GM21825 (cell line): ENCODE data around the gene VTI1A.
A peak's percentile ranks its signal among the peaks of the same experiment; 100 is the strongest.

Experiments
- ATAC-seq: cut with Tn5 transposase; IDR thresholded peaks from one replicate; pipeline ENCODE4 v1.9.1; 2021; ENCODE audit warnings: mild to moderate bottlenecking, moderate library complexity; ENCODE audit not compliant: unreplicated experiment

The VTI1A gene

DNA sequence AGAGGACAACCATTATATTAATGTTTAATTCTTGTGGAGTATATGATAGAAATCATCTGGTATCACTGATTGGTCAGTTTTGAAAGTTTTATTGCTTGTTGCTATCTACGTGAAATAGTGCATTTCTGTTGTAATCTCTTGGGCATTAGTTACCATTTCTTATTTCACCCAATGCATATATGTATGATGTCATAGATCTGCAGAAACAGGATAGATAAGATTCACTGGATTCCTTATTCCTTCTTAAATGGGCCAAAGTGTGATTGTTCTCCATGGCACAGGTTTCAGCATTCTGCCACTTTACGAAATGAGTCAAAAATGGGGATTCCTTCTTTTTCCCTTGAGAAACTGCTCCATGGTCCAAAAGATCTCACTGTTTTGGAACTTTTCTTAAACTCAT is 56.6 kb downstream of the VTI1A start:
- no peak for ATAC-seq

GRCh38 chr10:112507046-112507445 is 60.0 kb downstream of the VTI1A start:
- no peak for ATAC-seq

GRCh38 chr10:112507988-112508387 is 61.0 kb downstream of the VTI1A start:
- ATAC-seq: no peak

GRCh38 chr10:112509558-112510291 is 62.7 kb downstream of the VTI1A start:
- no peak for ATAC-seq

DNA sequence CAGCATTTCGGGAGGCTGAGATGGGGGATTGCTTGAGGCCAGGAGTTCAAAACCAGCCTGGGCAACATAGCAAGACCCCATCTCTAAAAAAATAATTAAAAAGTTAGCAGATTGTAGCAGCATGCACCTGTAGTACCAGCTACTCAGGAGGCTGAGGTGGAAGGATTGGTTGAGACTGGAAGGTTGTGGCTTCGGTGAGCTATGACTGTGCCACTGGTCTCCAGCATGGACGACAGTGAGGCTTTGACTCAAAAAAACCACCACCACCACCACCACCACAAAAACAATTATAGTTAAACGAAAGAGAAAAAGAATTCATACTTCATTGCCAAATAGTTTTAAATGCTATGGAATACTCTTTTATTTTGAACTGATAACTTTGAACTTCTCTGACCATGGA is 63.4 kb downstream of the VTI1A start:
- ATAC-seq: no peak

- no peak for ATAC-seq
These were observed 65.3 kb downstream of the VTI1A start for GRCh38 chr10:112512294-112512693.

DNA sequence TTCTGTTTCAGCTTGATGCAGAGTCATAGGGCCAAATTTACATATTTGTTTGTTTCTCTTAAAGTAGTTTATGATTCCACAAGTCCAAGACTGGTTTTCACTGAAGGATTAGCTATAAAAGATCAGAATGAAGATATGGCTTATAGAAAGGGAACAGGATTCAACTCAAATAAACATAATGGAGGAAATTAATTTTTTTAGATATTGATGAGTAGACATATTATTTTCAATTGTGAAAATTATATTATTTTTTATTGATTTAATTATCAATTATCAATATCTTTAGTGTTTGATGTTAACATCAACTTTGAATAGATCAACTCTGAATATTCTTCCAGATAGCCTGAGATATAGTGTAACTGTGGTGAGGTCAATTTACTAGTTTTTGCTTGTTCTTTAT is 68.1 kb downstream of the VTI1A start:
- ATAC-seq: no peak

- no peak for ATAC-seq
These were observed 68.8 kb downstream of the VTI1A start for GRCh38 chr10:112515852-112516251.

DNA sequence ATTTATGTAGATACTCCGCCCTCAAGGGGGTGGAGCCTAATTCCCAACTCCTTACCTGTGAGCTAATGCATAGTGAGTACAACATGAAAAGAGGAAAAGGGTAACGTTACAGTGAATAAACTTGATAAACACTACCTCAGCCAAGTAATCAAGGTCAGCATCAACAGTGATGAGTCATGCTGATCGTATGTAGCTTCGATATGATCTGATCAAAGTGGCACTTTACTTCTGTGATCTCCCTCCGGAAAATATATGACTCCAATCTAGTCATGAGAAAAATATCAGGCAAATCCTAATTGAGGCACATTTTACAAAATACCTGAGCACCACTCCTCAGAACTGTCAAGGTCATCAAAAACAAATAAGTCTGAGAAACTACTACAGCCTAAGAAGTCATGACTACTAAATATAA is 70.4 kb downstream of the VTI1A start:
- no peak for ATAC-seq

GRCh38 chr10:112519133-112519761 is 72.2 kb downstream of the VTI1A start:
- no peak for ATAC-seq

GRCh38 chr10:112520914-112521313 is 73.9 kb downstream of the VTI1A start:
- ATAC-seq: no peak

DNA sequence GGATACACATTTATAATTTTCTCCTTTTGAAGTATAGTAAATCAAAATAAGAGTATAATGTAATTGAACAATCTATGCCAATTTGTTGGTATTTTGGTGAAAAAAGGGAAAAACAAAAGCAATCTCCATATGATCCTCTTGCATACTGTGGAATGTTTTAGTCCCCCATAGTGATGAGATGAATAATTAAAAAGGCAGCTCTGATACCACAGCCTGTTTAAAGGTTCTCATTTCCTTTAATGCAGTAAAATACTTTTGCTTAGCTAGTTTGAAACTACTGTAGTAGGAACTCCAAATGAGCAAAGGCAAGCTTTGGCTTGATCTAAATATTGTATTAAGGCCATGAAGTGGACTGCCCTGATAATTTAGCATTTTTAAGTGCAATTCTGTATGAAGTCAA is 77.6 kb downstream of the VTI1A start:
- no peak for ATAC-seq

DNA sequence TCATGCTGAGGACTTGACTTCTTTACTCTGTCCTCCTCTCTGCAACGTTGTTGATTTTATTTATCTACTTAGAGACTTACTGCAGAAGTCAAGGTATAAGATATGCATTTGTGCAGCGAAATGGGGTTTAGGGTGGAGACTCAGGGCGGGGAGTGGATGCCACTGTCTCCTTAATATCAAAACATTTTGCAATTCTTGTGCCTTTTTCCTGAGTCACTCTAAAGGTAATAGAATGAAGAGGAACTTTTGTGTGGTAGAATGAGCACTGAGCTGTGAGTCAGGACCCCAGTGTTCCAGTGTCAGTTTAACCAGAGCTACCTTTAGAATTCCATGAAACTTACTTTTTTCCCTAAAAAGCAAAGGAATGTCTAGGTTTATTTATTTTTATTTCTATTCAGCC is 78.2 kb downstream of the VTI1A start:
- ATAC-seq: no peak

- ATAC-seq: peak; percentile 66
These were observed 79.1 kb downstream of the VTI1A start for GRCh38 chr10:112526139-112526538.

GRCh38 chr10:112526906-112527305 is 79.9 kb downstream of the VTI1A start:
- ATAC-seq: no peak

- ATAC-seq: no peak
These were observed 81.2 kb downstream of the VTI1A start for GRCh38 chr10:112528235-112528634.

- ATAC-seq: no peak
These were observed 84.4 kb downstream of the VTI1A start for GRCh38 chr10:112531421-112531820.

DNA sequence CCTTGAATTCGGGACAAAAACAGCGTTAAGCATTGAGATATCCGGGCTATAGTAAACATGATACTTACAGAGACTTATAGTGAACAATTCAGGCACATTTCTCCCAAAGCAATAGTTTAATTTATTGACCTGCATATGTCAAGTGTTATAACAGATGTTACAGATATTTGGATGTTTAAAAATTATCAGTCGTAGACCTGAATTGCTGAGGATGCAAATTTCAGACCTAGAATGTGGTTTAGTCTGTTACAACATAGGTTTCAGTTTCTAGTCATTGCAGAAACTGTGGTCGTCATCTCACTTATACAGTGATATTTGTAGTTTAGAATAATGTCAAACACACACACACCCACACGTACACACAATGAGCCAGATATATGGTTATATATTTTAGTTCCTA is 85.2 kb downstream of the VTI1A start:
- peak; percentile 90 for ATAC-seq

- no peak for ATAC-seq
These were observed 85.9 kb downstream of the VTI1A start for GRCh38 chr10:112532956-112533355.

GRCh38 chr10:112533916-112534315 is 86.9 kb downstream of the VTI1A start:
- ATAC-seq: no peak

DNA sequence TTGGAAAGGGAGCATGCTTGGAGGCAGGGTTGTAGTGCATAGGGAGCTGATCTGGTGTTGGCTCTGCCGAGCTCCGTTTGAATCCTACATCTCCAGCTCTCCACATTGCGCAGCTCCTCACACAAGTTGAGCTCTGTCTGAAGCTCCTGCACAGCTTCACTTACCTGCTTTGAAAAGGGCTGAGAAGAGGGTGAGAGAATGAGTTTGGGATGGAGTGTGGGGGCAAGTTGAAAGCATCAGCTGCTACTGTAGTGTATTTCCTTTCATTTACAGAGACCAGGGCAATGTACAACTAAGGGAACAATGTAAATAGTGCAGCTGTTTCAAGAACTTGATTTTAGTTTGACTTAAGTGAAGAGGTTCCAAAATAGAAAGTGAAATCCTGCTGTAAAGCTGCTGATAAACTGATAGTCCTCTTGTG is 88.5 kb downstream of the VTI1A start:
- ATAC-seq: peak; percentile 50

GRCh38 chr10:112536663-112537062 is 89.6 kb downstream of the VTI1A start:
- ATAC-seq: no peak

- ATAC-seq: no peak
These were observed 91.2 kb downstream of the VTI1A start for GRCh38 chr10:112538168-112538567.
